Head of caudate nucleus (tissue), 42 donors: Measurements from ENCODE around the gene HRH1.
A peak's percentile ranks its signal among the peaks of the same experiment; 100 is the strongest.
"Not testable (repeated sequence)": the region's sequence is repeated elsewhere in the genome, so short reads cannot be mapped to it uniquely, and the experiment has no call there.

ENCODE experiments used
- DNase-seq, 42 donors: peaks; one replicate each; pipeline versions ENCODE4 v3.0.0 to v3.0.0-alpha.2; 2020 to 2021; ENCODE audit warnings: mixed read lengths in 7 of 42
- intact Hi-C: fragments of 100-400 bp; cut with DNase I; formaldehyde crosslinking; loops from one replicate; pipeline ENCODE4 v1.15.0; 2022

Gene HRH1, protein sequence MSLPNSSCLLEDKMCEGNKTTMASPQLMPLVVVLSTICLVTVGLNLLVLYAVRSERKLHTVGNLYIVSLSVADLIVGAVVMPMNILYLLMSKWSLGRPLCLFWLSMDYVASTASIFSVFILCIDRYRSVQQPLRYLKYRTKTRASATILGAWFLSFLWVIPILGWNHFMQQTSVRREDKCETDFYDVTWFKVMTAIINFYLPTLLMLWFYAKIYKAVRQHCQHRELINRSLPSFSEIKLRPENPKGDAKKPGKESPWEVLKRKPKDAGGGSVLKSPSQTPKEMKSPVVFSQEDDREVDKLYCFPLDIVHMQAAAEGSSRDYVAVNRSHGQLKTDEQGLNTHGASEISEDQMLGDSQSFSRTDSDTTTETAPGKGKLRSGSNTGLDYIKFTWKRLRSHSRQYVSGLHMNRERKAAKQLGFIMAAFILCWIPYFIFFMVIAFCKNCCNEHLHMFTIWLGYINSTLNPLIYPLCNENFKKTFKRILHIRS

DNA sequence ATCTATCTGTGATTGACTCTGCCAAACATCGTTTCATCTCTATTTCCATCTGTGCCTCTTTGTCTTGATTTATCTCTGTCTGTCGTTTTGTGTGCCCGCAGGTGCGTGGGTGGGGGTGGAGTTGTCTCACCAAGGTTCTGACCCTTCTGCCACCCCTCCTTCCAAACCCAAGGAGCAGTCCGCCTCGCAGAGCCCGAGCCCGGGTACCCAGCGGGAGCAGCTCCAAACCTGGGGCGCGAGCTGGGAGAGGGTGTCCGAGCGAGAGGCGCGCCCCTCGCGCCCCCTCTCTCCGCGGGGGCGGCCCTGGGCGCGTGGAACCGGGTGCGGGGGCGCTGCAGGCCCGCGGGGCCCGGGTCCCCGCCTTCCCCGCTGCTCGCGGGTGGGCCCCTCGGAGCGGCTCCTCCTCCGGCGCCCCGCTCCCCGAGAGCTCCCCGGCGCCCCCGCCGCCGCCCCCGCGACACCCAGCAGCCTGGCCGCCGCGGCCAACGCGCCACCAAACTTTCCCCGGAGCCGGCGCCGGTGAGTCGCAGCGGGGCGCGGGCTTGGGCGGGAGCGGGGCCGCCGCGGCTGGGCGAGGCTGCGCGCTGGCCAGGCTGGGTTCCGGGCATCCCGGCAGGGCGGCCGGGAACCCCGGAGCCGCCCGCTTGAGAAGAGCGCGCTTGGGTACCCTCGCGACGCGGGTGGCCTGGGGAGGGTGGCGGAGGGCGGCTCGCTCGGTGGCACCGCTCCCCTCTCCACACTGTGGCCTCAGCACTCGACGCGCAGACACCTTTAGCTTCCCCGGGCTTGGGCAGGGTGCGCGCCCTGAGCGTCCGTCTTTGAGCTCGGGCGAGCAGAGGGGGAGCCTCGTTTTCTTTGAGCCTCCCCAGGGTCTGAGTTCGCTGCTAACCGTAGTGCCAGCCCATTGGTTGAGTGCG is at the start of gene HRH1:
TSS of gene HRH1 (plus strand) at position 458 of the 917 bp plus-strand sequence. CDS start 104,545 bp downstream, outside the sequence.
- intact Hi-C loops = no loop called here
- DNase-seq = peak in 21 of 42 donors; percentile 10 to 63 (median 28)

DNA sequence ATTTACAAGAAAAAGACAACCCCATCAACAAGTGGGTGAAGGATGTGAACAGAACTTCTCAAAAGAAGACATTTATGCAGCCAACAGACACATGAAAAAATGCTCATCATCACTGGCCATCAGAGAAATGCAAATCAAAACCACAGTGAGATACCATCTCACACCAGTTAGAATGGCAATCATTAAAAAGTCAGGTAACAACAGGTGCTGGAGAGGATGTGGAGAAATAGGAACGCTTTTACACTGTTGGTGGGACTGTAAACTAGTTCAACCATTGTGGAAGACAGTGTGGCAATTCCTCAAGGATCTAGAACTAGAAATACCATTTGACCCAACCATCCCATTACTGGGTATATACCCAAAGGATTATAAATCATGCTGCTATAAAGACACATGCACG is 41.0 kb upstream of the HRH1 start:
- DNase-seq, intact Hi-C loops: not testable (repeated sequence)

DNA sequence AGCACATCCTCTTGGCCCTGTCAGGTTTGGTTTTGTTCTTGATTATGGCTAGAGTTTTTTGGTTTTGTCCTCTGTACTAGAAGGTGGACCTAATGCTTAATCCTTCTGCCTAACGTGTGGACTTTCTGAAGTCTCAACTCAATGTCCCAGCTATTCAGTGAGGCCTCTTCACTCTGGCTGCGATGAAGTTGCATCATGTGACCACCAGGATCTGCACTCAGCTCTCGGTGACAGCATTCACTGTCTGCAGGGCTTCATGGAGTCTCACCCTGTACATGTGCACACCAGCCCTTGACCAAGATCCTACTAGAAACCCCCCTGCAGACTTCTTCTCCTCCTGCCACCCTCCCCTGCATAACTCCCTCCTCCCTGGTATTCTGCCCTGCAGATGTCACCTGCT is 38.7 kb upstream of the HRH1 start:
- no peak for DNase-seq
- intact Hi-C loops = no loop called here

DNA sequence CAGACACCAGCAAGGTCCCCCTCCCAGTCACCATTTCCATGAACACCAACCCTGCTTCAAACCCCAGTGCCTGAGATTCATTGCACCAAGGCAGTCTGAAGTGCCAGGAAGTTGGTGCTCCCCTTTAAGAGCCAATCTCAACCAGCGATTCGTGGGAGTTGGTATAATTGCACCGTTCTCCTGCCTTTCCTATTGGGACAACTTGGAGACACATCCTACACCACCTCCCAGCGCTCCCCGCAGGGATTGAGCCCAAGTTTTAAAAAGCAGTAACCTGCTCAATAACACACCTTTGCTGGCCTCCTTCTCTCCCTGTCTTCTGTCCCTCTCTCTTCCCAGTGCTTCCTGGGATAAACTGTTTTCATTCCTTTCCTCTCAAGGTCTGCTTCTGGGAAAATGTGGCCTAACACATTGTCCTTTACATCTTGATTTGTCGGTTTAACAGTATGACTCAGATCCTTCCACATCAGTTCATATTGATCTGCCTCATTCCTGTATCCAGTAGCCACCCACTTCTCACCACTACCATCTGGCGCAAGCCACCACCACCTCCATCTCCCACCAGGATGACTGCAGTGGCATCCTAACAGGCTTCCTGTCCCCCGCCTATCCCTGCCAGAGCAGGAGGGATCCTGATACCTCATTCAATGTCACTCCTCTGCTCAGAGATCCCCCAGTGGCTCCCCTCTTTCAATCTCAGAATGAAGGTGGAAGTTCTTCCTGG is 37.8 kb upstream of the HRH1 start:
- no peak for DNase-seq
- intact Hi-C loops = no loop called here

DNA sequence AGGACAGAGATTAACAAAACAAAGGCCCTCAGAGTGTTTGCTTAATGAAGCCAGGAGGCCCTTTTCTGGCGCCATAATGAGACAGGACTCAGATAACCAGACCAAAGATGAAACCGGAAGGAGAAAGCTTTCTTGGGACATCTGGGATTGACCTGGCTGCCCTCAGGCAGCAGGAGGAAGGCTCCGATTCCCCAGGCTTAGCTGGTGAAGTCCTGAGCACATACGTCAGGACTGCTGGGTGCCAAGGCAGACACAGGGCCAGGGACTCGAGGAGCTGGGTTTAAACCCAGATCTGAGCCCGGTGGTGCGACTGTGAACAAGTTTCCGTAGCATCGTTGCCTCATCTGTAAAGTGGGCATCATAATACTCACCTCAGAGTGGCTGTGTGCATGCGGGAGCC is 36.7 kb upstream of the HRH1 start:
- no peak for DNase-seq
- intact Hi-C loops = no loop called here

DNA sequence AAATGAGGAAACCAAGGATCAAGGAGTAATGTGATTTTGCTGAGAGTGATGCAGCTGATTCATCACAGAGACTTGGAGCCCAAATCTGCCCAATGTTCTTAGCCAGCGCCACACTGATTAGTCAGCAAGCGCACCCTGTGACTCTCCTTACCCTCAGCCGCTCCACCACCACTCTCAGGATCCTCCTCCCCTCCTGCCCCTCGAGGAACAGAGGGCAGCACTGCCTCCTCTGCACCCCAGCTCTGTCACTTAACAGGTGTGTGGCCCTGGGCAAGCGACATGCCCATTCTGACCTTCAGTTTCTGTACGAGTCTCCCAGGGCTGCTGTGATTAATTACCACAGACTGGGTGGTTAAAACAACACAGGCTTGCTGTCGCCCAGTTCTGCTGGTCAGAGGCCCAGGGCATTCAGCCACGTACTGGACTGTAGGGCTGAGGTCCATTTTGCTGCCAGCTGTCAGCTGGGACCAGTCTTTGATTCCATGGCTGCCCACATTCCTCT is 36.1 kb upstream of the HRH1 start:
- intact Hi-C loops = no loop called here
- DNase-seq = no peak

DNA sequence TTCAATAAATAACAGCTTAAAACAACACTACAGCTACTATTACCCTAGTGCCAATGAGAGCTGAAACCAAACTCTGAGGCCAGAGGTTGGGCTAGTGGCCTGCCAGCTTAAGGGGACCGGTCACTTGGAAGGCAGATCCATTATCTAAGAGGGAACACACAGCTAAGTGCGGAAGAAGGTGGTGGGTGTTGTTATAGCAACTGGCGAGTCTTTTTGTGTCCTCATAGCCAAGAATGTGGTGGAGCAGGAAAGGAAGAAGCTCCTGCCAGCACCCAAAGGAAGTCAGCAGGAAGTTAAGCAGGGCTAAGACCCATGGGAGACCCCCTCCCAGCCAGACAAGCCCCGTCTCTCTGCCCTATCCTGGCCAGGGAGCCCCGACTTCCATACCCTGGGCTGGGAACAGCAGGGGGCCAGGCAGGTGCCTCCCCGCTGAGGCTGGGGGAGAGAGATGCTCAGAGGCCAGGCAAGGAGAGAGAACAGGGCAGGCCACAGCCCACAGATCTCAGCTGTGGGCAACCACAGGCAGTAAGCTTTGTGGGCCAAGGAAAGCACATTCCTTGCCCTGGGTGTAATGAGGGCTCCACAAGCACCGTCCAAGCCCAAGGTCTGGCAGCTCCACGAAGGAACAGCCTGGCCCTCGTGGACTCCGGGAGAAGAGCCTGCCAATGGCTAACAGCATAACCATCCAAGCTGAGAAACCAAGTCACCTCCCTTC is 34.0 kb upstream of the HRH1 start:
- intact Hi-C loops = no loop called here
- no peak for DNase-seq

DNA sequence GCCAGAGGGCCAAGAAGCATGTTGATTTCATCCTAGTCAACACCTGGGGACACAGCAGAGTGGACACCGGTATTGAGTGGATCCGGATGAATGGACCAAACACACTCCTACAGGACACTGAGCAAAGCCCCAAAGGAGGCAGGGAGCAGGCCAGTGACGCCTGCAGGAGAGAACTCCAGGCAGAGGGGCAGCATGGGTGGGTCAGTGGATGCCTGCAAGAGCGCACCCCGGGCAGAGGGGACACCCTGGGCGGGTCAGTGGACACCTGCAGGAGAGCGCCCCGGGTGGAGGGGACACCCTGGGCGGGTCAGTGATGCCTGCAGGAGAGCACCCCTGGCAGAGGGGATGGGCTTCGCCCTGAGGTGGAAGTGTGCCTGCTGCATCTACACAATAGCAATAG is 27.6 kb upstream of the HRH1 start:
- intact Hi-C loops = no loop called here
- no peak for DNase-seq

DNA sequence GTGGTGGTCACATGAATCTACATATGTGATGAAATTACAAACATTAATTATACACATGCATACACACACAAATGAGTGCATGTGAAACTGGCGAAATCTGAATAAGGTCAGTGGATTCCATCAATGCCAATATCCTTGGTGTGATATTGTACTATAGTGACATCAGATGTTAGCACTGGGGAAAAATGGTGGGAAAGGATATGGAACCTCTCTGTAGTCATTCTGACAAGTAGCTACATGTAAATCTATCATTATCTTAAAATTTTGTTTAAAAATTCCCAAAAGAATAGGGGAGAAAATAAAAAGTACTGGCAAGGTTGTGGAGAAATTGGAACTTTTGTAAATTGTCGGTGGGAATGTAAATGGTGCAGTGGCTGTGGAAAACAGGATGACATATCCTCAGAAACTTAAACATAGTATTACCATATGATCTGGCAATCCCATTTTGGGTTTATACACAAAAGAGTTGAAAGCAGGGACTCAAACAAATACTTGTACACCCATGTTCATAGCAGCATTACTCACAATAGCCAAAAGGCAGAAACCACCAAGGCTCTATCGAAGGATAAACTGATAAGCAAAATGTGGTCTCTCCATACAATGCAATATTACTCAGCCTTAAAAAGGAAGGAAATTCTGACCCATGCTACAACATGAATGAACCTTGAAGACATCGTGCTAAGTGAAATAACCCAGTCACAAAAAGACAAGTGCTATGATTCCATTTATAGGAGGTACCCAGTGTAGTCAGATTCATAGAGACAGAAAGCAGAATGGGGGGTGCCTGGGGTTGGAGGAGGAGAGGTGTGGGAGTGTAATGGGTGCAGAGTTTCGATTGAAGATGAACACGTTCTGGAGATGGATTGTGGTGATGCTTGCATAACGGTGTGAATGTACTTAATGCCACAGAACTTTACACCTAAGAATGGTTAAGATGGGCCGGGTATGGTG is 25.3 kb upstream of the HRH1 start:
- peak in 1 of 42 donors; percentile 22 for DNase-seq
- intact Hi-C loops = no loop called here

DNA sequence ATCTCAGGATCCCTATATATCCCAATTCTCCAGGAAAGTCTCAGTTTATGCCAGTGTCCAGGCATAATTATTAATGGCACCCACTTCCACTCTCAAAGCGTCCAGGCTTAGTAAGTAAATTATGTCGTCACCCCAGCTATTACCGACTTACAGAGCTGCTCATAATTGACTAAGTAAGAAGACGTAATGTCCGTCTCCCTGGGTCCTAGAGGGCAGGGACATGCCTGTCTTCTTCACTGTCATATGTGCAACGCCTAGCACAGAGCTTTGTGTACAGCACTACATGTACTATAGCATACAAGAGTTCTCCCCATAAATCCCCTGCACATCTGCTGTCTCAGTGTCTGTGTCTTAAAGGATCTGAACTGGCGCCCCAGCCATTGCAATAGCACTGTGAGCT is 23.9 kb upstream of the HRH1 start:
- DNase-seq = no peak
- intact Hi-C loops = no loop called here

DNA sequence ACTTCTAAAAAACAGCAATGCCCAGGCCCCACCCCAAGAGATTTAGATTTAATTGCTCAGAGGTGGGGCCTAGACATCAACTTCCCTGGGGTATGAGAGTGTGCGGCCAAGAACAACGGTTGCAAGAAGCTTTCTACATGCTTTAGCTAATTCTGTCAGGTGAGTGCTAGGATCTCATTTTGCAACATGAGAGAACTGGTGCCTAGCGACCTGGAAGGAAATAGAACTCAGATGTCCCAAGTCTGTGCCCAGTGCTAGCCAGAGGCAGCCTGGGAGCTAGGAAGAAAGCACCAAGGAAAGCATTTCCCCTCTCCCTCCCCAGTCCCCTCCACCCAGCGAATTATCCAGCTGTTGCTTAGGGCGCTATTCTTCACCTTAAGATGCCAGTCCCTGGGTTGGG is 22.9 kb upstream of the HRH1 start:
- intact Hi-C loops = no loop called here
- DNase-seq = peak in 1 of 42 donors; percentile 8

DNA sequence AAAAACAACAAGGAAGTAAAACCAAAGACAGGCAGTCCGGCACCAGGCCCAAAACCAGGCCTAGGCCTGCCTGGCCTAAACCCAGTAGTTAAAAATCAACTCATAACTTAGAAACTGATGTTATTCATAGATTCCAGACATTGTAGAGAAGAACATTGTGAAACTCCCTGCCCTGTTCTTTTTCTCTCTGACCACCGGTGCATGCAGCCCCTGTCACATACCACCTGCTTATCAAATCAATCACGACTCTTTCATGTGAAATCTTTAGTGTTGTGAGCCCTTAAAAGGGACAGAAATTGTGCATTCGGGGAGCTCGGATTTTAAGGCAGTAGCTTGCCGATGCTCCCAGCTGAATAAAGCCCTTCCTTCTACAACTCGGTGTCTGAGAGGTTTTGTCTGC is 22.4 kb upstream of the HRH1 start:
- peak in 1 of 42 donors; percentile 1 for DNase-seq
- intact Hi-C loops = not testable (repeated sequence)

DNA sequence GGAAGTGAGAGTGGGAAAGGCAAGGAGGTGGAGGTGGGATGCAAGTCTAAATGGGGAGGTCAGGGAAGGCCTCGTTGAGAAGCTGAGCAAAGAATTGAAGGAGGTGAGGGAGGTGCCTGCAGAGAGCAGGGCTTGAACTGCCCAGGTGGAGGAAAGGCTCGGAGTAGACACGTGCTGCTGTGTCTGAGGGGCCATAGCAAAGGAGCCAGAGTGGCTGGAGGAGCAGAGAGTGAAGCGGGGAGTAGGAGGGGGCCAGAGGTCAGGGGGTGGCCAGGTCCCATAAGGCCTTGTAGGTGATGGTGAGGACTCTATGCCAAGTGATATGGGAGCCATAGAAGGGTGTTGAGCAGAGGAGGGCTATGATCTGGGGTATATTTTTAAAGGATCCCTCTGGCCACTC is 21.4 kb upstream of the HRH1 start:
- intact Hi-C loops = no loop called here
- DNase-seq = peak in 1 of 42 donors; percentile 16

DNA sequence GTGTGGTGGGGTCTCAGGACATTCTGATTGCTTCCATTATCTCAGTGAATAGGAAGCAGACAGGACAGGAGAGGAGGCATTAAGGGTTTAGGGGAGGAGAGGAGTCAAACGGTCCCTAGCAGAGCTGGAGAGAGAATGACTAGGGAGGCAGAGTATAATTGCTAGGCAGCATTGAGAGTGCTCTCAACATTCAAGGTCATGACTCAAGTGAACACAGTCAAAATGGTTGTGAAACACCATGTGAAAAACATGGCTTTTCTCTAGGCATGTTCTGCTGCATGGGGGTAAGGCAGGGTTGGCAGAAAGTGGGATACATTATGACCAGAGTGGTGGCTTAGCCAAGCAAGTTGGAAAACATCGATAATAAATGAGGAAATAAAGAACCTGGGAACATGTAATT is 19.5 kb upstream of the HRH1 start:
- DNase-seq = no peak
- intact Hi-C loops = no loop called here

DNA sequence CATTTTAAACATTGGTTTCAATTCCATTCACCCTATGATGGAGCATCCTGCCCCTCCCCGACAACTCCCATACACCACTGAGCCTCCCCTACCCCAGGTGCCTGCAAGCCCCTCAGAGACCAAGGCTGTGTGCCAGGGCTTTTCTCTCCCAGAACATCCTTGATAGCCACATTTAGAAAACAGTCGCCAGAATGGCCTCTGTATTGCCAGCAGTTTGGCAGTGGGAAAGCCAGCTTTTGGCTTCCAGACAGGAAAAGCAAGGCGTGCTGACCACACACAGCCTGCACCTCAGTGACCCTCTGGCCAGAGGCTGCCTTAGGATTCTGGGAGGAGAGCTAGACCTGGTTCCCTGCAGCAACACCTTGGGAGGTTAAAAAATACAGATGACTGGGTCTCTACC is 18.2 kb upstream of the HRH1 start:
- intact Hi-C loops = no loop called here

DNA sequence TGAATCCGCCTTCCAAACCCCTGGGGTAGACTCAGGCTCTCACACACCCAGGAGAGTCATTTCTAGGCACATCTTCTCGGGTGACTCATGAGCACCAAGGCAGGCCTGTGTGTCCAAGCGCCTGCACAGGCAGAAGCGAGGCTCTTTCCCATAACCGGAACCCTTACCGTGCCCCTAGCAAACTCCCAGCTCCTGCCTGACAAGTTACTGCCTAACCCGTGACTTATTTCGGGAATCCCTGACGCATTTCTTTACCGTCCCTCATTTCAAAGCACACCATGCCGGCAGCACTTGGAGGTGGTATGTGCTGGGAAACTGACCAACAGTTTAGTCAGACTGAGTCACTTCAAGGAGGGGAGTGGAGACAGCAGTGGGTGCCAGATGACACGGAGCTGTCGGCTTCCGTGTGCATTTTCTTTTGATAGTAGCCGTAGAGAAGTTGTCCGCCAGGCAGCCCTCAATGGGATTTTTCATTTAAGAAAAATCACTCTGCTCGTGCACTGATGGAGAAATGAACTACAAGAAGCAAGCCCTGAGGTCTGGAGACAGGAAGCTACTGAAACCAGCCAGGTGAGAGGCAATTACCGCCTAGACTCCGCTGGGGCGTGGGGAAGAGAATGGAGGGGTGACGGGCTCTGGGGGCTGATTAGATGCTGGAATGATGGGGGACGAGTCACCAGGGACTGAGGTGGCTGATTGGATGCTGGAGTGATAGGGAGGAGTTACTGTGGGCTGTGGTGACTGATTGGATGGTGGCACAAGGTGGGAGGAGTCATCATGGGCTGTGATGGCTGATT is 17.3 kb upstream of the HRH1 start:
- intact Hi-C loops = no loop called here
- DNase-seq = peak in 1 of 42 donors; percentile 45

More for the DNA sequence above, 18.2 kb upstream of the HRH1 start:
- no peak for DNase-seq

DNA sequence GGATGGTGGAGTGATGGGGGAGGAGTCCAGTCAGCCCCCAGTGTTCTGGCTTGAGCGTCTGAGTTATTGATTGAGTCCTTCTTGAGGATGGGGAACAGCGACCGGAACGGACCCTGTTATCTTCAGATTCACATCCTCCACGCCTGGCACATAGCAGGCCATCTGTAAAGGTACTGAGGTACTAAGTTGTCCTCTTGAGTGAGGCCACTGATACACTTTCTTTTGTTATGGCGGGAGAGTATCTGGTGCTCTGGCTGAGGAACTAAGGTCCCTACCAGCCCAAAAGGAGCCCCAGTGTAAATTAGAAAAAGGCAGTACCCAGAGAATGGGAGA is 16.7 kb upstream of the HRH1 start:
- intact Hi-C loops = no loop called here
- DNase-seq = no peak
